GM12891 (cell line): Measurements from ENCODE around the gene UBE2R2.

ENCODE experiments used
- POLR2A ChIP-seq: IDR thresholded peaks from 2 replicates; pipeline ENCODE4 v1.6.1; 2011; ENCODE audit warnings: low read depth, low read length, control low read depth
- POLR2AphosphoS5 ChIP-seq: IDR thresholded peaks from 2 replicates; pipeline ENCODE4 v1.6.1; 2011; ENCODE audit warnings: low read depth, low read length, control low read depth
- POU2F2 ChIP-seq: IDR thresholded peaks from 2 replicates; pipeline ENCODE4 v1.6.1; 2011; ENCODE audit warnings: low read depth, mild to moderate bottlenecking, control low read depth, low read length, moderate library complexity

GRCh38 chr9:33908749-33909148, 91.8 kb downstream of the UBE2R2 start:
- TF ChIP-seq POLR2A = no peak
- no peak for TF ChIP-seq POLR2AphosphoS5
- TF ChIP-seq POU2F2 = no peak
